ENCODE results near the gene AANAT.
A peak's percentile ranks its signal among the peaks of the same experiment; 100 is the strongest.

Gene AANAT

GRCh38 chr17:76490112-76490710 lies 22.8 kb downstream of the AANAT start:
- no peak for DNase-seq (ENCODE audit: low spot score)

DNA sequence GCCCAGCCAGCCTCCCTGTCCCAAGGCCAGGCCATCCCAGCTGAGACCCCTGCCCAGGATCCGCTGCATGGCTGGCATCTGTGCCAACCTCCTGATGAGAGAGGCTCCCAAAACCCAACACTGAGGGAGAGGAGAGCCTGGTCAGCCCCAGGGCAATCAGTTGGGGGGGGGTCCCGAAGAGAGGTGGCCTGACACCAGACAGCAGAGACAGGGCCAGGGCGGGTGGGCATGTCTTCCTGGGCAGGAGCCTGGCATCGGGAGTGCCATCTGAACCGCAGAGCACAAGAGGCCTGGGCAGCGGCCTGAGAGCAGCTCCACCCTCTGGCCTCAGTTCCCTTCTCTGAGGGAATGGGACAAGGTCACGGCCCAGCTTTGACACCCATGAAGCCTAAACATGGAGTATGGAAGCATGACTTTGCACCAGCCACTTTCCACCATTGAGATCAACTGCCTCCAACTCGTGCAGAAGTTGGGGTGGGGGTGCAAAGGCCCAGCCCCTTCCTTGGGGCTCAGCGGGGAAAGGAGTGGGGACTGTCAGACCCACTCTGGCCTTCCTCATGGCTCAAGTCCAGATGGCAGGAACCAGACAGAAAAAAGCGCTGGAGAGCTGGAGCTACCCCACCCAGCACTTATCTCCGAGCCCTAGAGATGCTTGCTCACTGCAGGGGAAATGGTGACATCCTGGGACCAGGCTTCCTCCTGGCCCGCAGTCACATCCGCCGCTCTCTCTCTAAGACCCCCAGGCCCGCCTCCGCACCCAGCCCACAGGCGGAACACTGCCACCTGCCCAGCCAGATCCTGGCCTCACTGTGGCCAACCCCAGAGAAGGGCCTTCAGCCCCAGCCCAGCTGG lies 24.1 kb downstream of the AANAT start:
- DNase-seq (ENCODE audit: low spot score): no peak

DNA sequence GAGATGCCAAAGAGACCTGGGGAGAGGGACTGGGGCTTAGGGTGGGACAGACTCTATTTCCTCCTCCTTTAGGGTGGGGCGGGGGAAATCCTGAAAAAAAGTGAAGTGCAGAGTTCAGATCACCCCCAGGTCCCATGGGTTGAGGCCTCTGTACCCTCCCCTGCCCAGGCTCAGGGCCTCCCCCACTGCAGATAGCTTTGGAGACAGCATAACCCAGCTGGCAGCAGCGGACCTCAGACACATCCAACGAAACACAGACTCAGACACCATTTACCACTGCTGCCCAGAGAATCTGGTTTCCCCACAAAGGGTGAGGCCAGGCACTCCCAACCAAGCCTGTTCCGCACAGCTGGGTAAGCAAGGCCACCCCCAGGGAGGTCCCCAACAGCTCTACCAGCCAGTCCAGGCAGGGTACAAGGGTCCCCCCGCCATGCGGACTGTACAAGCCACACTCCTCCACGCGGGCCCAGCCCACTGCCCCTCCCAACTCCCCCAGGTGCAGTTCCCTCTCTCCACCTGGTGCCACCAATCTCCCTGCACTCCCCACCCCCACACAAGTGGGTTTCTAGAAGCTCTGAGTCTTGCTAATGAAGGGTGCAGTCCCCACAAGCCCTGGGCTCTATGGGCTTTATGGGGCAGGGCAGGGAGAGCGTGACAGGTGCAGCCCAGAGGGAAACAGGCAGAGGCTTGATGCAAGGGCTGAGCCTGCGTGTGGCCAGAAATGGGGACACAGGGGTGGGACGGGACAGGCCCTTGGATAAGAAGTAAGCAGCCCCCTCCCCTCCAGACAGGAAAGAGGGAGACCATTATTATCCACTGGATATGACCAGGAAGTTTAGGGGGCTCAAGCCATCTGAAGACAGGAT lies 25.0 kb downstream of the AANAT start:
- no peak for DNase-seq (ENCODE audit: low spot score)

- DNase-seq (ENCODE audit: low spot score): no peak
These were observed 25.6 kb downstream of the AANAT start for GRCh38 chr17:76492989-76493501.

DNA sequence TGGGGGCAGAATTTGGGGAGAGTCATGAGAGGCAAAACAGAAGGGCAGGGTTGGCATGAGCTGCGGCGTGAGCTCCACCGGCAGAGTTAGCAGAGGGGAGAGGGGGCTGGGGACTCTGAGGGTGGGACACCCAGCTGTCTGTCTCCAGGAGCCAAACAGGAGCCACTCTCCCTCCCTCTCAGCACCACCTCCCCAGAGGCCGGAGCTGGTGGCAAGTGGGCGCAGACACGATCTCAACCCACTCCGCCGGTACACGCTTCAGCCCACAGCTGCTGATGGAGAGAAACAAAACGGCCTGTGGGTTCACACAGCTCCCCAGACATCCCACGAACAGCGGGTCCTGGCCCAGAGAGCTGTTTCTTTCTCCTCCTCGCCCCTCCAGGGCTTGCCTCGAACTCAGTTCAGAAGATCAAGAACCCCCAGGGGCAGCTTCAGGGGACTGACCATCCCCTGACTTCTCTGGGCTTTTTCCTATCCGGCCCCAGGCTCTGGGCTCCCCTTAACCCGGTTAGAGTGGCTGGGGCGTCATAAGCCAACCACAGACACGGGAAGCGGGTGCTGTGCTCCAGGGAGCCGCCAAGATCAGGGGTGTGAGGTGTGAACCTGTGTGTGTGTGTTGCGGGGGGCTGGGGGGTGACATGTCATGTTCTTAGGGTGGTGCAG lies 26.2 kb downstream of the AANAT start:
- DNase-seq (ENCODE audit: low spot score): no peak

GRCh38 chr17:76495663-76496400 lies 28.4 kb downstream of the AANAT start:
- DNase-seq (ENCODE audit: low spot score): no peak

DNA sequence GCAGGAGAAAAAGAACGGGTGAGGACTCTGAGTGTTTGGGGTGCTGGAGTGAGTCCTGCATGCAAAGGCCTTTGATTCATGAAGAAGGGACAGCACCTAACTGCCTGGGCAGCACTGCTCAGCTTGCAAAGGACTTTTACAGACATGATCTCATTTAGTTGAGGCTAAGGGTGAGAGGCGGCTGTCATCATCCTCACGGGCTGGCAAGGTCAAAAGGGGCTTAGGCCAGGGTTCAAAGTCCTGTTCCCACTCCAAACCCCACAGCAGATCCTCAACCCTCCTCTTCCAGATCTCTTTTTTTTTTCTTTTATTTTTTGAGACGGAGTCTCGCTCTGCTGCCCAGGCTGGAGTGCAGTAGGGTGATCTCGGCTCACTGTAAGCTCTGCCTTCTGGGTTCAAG lies 29.1 kb downstream of the AANAT start:
- DNase-seq (ENCODE audit: low spot score): no peak

DNA sequence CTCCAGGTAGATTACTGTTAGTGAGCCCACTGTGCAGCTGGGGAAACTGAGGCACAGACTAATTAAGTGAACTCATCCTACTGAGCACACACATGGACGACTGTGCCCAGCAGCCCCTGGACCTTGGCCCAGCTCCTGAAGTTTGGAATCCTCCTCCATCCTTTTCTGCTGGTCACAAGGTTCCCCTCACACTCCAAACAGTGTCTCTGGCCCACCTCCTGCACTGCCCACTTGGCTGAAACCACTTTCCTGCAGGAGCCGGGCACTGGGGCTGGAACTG lies 30.2 kb downstream of the AANAT start:
- DNase-seq (ENCODE audit: low spot score): no peak

GRCh38 chr17:76497979-76498875 lies 30.8 kb downstream of the AANAT start:
- no peak for DNase-seq (ENCODE audit: low spot score)

GRCh38 chr17:76498876-76499251 lies 31.5 kb downstream of the AANAT start:
- DNase-seq (ENCODE audit: low spot score): no peak

DNA sequence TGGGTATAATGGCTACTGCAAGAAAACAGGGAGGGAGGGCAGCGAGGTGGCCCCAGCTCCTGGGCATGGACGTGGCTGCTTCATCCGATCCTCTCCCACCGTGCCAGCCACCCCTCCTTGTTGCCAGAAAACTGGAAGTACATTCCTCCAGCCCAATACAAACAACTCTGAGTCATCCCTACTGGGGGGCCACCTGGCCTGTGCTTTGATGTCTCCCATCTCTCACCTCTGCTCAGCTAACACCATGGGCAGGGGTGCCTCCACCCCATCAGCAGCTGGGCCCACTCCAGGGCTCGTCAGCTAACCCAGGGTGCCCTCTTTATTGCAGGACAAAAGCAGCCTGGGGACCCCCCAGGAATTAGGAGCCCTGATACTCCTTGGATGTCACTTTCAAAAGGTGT lies 31.9 kb downstream of the AANAT start:
- no peak for DNase-seq (ENCODE audit: low spot score)

DNA sequence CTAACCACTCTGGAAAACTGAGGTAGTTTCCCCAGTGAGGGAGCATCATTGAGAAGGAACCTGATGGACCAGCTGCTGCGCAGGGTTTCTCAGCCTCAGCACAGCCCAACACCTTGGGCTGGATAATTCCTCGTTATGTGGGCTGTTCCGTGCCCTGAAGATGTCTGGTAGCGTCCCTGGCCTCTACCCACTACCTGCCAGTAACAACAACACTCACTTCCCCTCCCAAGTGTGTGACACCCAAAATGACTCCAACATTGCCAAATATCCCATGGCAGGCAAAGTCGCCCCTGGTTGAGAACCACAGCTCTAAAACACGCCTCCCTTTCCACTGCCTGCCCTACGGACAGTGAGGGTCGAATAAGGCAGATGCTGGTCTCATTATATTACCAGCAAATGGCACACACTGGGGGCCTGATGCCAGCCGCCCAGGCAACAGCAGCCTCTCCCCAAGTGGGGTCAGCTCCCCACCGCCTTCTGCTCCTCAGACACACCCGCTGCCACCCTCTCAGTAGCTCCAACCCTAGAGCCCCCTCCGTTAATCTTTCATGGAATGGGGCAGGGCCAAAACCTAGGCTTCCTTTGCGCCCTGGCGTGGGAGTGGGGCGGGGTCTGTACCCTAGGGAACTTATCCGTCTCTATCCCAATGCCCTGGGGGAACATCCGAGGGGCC lies 32.8 kb downstream of the AANAT start:
- no peak for DNase-seq (ENCODE audit: low spot score)

- no peak for DNase-seq (ENCODE audit: low spot score)
These were observed 33.3 kb downstream of the AANAT start for GRCh38 chr17:76500747-76501017.

- DNase-seq (ENCODE audit: low spot score): peak; percentile 78
These were observed 33.8 kb downstream of the AANAT start, which contains the start of gene RHBDF2 for GRCh38 chr17:76501018-76501826. Gene RHBDF2, minus strand, starts transcription at chr17:76501423. Its CDS starts 19,899 bp downstream, at chr17:76481524.

- no peak for DNase-seq (ENCODE audit: low spot score)
These were observed 34.5 kb downstream of the AANAT start for GRCh38 chr17:76501827-76502307.

GRCh38 chr17:76502341-76503211 lies 35.2 kb downstream of the AANAT start:
- DNase-seq (ENCODE audit: low spot score): no peak

DNA sequence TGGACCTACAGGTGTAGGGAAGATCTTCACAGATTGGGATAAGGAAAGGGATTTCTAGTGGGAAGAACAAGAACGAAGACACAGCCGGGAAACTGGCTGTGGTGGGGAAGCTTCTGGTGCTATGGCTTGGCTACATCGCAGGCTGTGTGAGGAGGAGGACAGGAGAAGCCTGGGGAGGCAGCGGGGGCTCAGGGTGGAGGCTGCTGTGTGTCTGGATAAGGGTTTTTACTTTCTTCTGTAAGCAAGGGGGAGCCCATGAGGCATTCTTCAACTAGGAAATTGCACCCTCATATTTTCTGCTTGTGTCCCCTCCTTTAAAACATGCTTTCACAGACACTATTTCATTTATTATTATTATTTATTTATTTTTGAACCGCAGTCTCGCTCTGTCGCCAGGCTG lies 36.7 kb downstream of the AANAT start:
- peak; percentile 50 for DNase-seq (ENCODE audit: low spot score)
